GM12872 (cell line): ENCODE measurements around the gene KDM3A.

Source experiments
- TF ChIP-seq, protein P1 (sequence below): IDR thresholded peaks from 3 replicates; pipeline ENCODE4 v1.5.1; 2011; ENCODE audit warnings: low read depth, mild to moderate bottlenecking, low read length, moderate library complexity; ENCODE audit not compliant: insufficient read depth

Gene KDM3A

DNA sequence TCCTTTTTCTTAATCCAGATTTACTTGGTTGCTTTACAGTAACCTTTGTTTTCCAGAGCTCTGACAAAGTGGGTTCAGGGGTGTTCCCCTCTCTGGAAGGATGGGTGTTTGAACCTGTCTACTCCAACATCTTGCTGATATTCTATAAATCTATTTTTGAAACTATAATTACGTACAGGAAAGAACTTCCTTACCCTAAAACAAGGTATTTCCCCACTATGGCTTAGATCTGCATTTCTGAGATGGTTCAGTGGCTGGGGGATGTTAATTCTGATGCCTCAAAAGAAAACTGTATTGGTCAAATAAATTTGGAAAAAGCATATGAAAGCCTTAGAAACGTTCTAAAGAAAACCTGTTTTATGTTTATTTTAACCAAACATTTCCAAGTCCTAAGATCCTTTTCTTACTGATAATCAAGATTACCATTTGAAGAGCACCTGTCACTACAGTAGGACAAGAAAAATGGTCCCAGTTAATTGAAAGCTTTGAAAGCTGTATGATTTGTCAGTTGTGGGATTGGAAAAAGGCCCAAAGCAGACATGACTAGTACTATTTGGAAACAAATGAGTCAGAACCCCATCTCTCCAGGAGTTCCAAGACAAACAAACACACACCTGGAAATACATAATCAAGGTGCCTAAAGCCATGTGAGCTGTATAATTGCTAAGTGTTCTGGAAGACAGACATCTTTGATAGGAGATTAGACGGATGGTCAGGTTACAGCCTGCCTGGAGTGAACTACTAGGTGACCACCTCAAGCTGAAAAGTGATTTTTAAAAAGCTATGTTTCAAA, 57.5 kb downstream of the KDM3A start:
- TF ChIP-seq, protein P1, sequence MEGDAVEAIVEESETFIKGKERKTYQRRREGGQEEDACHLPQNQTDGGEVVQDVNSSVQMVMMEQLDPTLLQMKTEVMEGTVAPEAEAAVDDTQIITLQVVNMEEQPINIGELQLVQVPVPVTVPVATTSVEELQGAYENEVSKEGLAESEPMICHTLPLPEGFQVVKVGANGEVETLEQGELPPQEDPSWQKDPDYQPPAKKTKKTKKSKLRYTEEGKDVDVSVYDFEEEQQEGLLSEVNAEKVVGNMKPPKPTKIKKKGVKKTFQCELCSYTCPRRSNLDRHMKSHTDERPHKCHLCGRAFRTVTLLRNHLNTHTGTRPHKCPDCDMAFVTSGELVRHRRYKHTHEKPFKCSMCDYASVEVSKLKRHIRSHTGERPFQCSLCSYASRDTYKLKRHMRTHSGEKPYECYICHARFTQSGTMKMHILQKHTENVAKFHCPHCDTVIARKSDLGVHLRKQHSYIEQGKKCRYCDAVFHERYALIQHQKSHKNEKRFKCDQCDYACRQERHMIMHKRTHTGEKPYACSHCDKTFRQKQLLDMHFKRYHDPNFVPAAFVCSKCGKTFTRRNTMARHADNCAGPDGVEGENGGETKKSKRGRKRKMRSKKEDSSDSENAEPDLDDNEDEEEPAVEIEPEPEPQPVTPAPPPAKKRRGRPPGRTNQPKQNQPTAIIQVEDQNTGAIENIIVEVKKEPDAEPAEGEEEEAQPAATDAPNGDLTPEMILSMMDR = no peak

DNA sequence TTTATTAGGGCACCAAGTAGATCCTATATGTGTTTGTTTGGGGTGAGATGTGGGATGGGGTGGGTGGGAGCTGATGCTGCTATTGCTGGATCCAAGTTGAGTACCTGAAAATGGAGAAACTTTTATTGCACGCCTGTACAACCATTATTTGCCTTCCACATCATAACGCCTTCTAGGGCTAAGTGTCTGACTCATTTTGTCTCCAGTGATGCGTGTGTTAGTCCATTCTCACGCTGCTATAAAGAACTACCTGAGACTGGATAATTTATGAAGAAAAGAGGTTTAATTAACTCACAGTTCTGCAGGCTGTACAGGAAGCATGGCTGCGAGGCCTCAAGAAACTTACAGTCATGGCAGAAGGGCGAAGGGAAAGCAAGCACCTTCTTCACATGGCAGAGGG, 58.2 kb downstream of the KDM3A start:
- TF ChIP-seq, protein P1 = no peak

DNA sequence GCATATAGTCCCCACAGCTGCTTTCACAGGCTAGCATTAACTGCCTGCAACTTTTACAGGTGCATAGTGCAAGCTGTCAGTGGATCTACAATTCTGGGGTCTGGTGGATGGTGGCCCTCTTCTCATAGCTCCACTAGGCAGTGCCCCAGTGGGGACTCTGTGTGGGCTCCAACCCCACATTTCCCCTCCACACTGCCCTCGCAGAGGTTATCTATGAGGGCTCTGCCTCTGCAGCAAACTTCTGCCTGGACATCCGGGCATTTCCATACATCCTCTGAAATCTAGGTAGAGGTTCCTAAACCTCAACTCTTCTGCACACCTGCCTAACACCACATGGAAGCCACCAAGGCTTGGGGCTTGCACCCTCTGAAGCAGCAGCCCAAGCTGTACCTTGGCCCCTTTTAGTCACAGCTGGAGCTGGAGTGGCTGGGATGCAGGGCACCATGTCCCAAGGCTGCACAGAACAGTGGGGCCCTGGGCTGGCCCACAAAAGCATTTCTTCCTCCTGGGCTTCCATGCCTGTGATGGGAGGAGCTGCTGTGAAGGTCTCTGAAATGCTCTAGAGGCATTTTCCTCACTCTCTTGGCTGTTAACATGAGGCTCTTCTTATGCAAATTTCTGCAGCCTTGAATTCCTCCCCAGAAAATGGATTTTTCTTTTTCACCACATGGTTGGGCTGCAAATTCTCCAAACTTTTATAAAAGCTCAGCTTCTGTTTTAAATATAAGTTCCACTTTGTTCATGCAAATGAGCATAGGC, 59.3 kb downstream of the KDM3A start:
- TF ChIP-seq, protein P1 = no peak

DNA sequence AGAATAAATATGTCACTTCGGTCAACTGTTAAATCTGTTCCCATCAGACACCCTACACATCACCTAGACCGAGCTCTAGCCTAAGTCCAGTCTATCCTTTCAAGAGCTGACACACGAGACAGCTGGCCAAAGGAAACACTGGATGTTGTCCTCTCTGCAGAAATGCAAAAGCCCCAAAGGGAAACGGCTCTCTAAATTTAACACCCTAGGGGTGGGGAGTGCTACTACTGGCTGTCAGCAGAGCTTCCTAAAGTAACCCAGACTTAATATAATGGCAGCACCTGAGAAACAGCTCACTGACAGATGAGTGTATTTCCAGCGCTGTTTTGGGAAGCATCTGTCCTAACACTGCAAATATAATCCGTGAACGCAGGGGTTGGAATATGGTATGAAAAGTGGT, 66.4 kb downstream of the KDM3A start:
- TF ChIP-seq, protein P1 = no peak

DNA sequence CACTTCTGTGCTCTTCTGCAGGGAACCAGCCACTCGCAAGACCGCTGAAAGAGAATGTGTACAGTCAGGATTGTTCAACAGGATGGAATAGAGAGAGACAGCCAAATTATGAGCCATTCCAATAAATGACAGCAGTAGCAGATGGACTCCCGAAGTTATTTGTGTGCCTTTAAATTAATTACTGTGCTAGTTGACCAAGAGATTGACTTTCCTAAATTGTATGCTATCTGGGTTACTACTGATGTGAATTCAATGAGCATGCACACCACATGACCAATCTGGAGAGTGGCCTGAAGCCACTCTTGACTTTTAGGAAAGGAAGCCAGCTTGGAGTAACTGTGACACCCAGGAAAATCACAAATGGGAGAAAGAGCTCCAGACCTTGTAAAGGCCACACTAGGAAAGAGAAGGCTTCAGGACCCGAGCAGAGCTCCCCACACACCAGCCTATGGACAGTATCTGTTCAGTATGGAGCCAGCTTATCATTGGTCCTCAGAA, 69.3 kb downstream of the KDM3A start:
- TF ChIP-seq, protein P1 = no peak

DNA sequence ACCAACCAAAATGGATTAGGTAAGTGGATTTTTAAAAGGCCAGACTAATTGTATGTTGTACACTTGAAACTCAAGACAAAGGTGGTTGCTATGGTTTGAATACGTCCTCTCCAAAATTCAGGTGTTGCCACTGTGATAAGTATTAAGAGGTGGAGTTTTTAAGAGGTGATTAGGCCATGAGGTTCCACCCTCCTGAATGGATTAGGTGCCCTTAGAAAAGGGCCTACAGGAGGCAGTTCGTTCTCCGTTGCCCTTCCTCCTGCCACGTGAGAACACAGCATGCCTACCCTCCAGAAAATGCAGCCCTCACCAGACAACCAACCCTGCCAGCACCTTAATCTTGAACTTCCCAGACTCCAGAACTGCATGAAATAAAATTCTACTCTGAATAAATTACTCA, 70.9 kb downstream of the KDM3A start:
- TF ChIP-seq, protein P1 = no peak

DNA sequence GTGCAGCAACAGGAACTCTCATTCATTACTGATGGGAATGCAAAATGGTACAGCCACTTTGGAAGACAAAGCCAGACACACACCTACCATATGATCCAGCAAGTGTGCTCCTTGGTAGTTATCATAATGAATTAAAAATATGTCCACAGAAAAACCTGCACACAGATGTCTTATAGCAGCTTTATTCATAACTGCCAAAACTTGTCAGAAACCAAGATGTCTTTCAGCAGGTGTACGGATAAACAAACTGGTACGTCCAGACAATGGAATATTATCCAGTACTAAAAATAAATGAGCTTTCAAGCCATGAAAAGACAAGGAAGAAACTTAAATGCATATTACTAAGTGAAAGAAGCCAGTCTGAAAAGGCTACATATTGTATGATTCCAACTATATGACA, 71.7 kb downstream of the KDM3A start:
- TF ChIP-seq, protein P1 = no peak
